SJCRH30 (cell line): ENCODE measurements around the gene TMIE. TPM values are rescaled to one million over a fixed set of nuclear protein-coding genes. Genes with fewer than 3 reads are reported as not detected.

Source experiments
- DNase-seq, 2 experiments: peaks; one replicate each; pipeline ENCODE4 v3.0.0-alpha.2; 2015 to 2020
- H3K27ac ChIP-seq: fragments of 250-450 bp; sonication (Bioruptor Pico); 2 replicates; pipeline ENCODE4 v1.5.1; 2020; ENCODE audit warnings: mild to moderate bottlenecking, moderate library complexity
- H3K27me3 ChIP-seq: fragments of 250-450 bp; sonication (Bioruptor Pico); 2 replicates; pipeline ENCODE4 v1.5.1; 2020; ENCODE audit warnings: mild to moderate bottlenecking, moderate library complexity
- H3K36me3 ChIP-seq: fragments of 250-450 bp; sonication (Bioruptor Pico); 2 replicates; pipeline ENCODE4 v1.5.1; 2020; ENCODE audit warnings: mild to moderate bottlenecking, moderate library complexity
- H3K4me1 ChIP-seq: fragments of 250-450 bp; sonication (Bioruptor Pico); 2 replicates; pipeline ENCODE4 v1.5.1; 2020; ENCODE audit warnings: mild to moderate bottlenecking, moderate library complexity
- H3K4me3 ChIP-seq: fragments of 250-450 bp; sonication (Bioruptor Pico); 2 replicates; pipeline ENCODE4 v1.5.1; 2020; ENCODE audit warnings: mild to moderate bottlenecking, moderate library complexity
- H3K9me3 ChIP-seq: fragments of 250-450 bp; sonication (Bioruptor Pico); replicated peaks from 2 replicates; pipeline ENCODE4 v1.5.1; 2020; ENCODE audit warnings: mild to moderate bottlenecking, moderate library complexity
- total RNA-seq: library from RNA; depleted of rRNA; stranded (reverse); fragments of >200 nt; shearing (Covaris generic); gene quantifications from 2 replicates; pipeline ENCODE4 v1.2.3, GENCODE V29; 2014

Gene TMIE
- total RNA-seq, 1 experiment from 2014 or later, result 0.10 TPM

- Histone ChIP-seq H3K27me3 (no peaks in the 10 kb centered on the region), H3K4me1 (peaks cover 41% of the 10 kb centered on the region)
- DNase-seq, result no peak
These were observed 35.3 kb upstream of the TMIE start for GRCh38 chr3:46665763-46666452.

GRCh38 chr3:46666453-46666845 is 34.7 kb upstream of the TMIE start:
- H3K4me1 ChIP-seq, result peaks cover 35% of the 10 kb centered on the region
- no peaks in the 10 kb centered on the region for H3K36me3 ChIP-seq
- DNase-seq, result no peak
- no peaks in the 10 kb centered on the region for H3K27me3 ChIP-seq
- H3K9me3 ChIP-seq, result no peaks in the 10 kb centered on the region
- no peak overlapping the region for H3K4me3 ChIP-seq
- H3K27ac ChIP-seq, result no peak overlapping the region

More at GRCh38 chr3:46665763-46666452, 35.3 kb upstream of the TMIE start:
- Histone ChIP-seq H3K9me3 (no peaks in the 10 kb centered on the region), H3K36me3 (no peaks in the 10 kb centered on the region), H3K4me3 (no peak overlapping the region), H3K27ac (no peak overlapping the region)

- H3K27me3 ChIP-seq, result no peaks in the 10 kb centered on the region
- DNase-seq, result peak; percentile 34 to 46
- peaks cover 28% of the 10 kb centered on the region for H3K4me1 ChIP-seq
These were observed 34.1 kb upstream of the TMIE start for GRCh38 chr3:46667061-46667621.

GRCh38 chr3:46667657-46668056 is 33.5 kb upstream of the TMIE start:
- DNase-seq, result no peak
- Histone ChIP-seq H3K36me3 (no peaks in the 10 kb centered on the region), H3K27me3 (no peaks in the 10 kb centered on the region), H3K4me3 (no peak overlapping the region), H3K4me1 (peaks cover 23% of the 10 kb centered on the region), H3K9me3 (no peaks in the 10 kb centered on the region), H3K27ac (no peak overlapping the region)

More at GRCh38 chr3:46667061-46667621, 34.1 kb upstream of the TMIE start:
- no peak overlapping the region for H3K27ac ChIP-seq
- no peaks in the 10 kb centered on the region for H3K9me3 ChIP-seq
- no peaks in the 10 kb centered on the region for H3K36me3 ChIP-seq
- H3K4me3 ChIP-seq, result no peak overlapping the region

GRCh38 chr3:46668116-46668515 is 33.1 kb upstream of the TMIE start:
- H3K27me3 ChIP-seq, result no peaks in the 10 kb centered on the region

GRCh38 chr3:46668591-46668990 is 32.6 kb upstream of the TMIE start:
- peak in 1 of 2 experiments; percentile 1 for DNase-seq
- Histone ChIP-seq H3K27me3 (no peaks in the 10 kb centered on the region), H3K9me3 (no peaks in the 10 kb centered on the region)

More at GRCh38 chr3:46668116-46668515, 33.1 kb upstream of the TMIE start:
- Histone ChIP-seq H3K4me1 (peaks cover 20% of the 10 kb centered on the region), H3K9me3 (no peaks in the 10 kb centered on the region), H3K4me3 (no peak overlapping the region), H3K27ac (no peak overlapping the region), H3K36me3 (no peaks in the 10 kb centered on the region)
- DNase-seq, result peak in 1 of 2 experiments; percentile 1

GRCh38 chr3:46669191-46669999 is 31.8 kb upstream of the TMIE start:
- Histone ChIP-seq H3K36me3 (no peaks in the 10 kb centered on the region), H3K4me3 (no peak overlapping the region), H3K27me3 (no peaks in the 10 kb centered on the region), H3K9me3 (no peaks in the 10 kb centered on the region), H3K27ac (no peak overlapping the region), H3K4me1 (0 out of 2 replicates have a peak, but pooled peaks cover 8% of the 10 kb centered on the region)
- DNase-seq, result no peak

More at GRCh38 chr3:46668591-46668990, 32.6 kb upstream of the TMIE start:
- Histone ChIP-seq H3K4me1 (peaks cover 16% of the 10 kb centered on the region), H3K4me3 (no peak overlapping the region), H3K27ac (no peak overlapping the region), H3K36me3 (no peaks in the 10 kb centered on the region)

GRCh38 chr3:46670000-46670890 is 30.9 kb upstream of the TMIE start:
- Histone ChIP-seq H3K9me3 (no peaks in the 10 kb centered on the region), H3K4me3 (no peak overlapping the region), H3K27me3 (no peaks in the 10 kb centered on the region), H3K27ac (no peak overlapping the region), H3K4me1 (0 out of 2 replicates have a peak, but pooled peaks cover 8% of the 10 kb centered on the region), H3K36me3 (no peaks in the 10 kb centered on the region)
- no peak for DNase-seq

GRCh38 chr3:46670891-46671427 is 30.2 kb upstream of the TMIE start:
- Histone ChIP-seq H3K27me3 (no peaks in the 10 kb centered on the region), H3K27ac (no peak overlapping the region), H3K36me3 (no peaks in the 10 kb centered on the region)

GRCh38 chr3:46671541-46672348 is 29.4 kb upstream of the TMIE start:
- DNase-seq, result no peak
- no peaks in the 10 kb centered on the region for H3K9me3 ChIP-seq
- 0 out of 2 replicates have a peak, but pooled peaks cover 8% of the 10 kb centered on the region for H3K4me1 ChIP-seq
- no peak overlapping the region for H3K4me3 ChIP-seq
- no peaks in the 10 kb centered on the region for H3K27me3 ChIP-seq
- H3K36me3 ChIP-seq, result no peaks in the 10 kb centered on the region
- H3K27ac ChIP-seq, result no peak overlapping the region

More at GRCh38 chr3:46670891-46671427, 30.2 kb upstream of the TMIE start:
- Histone ChIP-seq H3K4me1 (0 out of 2 replicates have a peak, but pooled peaks cover 8% of the 10 kb centered on the region), H3K9me3 (no peaks in the 10 kb centered on the region), H3K4me3 (no peak overlapping the region)
- peak in 1 of 2 experiments; percentile 0 for DNase-seq

- no peak overlapping the region for H3K4me3 ChIP-seq
- no peaks in the 10 kb centered on the region for H3K9me3 ChIP-seq
- no peak overlapping the region for H3K27ac ChIP-seq
- no peaks in the 10 kb centered on the region for H3K27me3 ChIP-seq
- H3K4me1 ChIP-seq, result 0 out of 2 replicates have a peak, but pooled peaks cover 2% of the 10 kb centered on the region
- no peak for DNase-seq
- H3K36me3 ChIP-seq, result no peaks in the 10 kb centered on the region
These were observed 28.9 kb upstream of the TMIE start for GRCh38 chr3:46672349-46672695.

GRCh38 chr3:46673151-46674030 is 27.8 kb upstream of the TMIE start:
- no peak overlapping the region for H3K27ac ChIP-seq
- no peaks in the 10 kb centered on the region for H3K36me3 ChIP-seq
- H3K4me3 ChIP-seq, result no peak overlapping the region
- no peaks in the 10 kb centered on the region for H3K9me3 ChIP-seq
- H3K27me3 ChIP-seq, result no peaks in the 10 kb centered on the region
- no peak for DNase-seq
- H3K4me1 ChIP-seq, result no peaks in the 10 kb centered on the region
